GM19452 (cell line): ENCODE data around the gene BRMS1L.
"Not testable (repeated sequence)": the region's sequence is repeated elsewhere in the genome, so short reads cannot be mapped to it uniquely, and the experiment has no call there.

Experiments
- ATAC-seq: cut with Tn5 transposase; IDR thresholded peaks from one replicate; pipeline ENCODE4 v1.9.1; 2021; ENCODE audit not compliant: unreplicated experiment

The BRMS1L gene, protein sequence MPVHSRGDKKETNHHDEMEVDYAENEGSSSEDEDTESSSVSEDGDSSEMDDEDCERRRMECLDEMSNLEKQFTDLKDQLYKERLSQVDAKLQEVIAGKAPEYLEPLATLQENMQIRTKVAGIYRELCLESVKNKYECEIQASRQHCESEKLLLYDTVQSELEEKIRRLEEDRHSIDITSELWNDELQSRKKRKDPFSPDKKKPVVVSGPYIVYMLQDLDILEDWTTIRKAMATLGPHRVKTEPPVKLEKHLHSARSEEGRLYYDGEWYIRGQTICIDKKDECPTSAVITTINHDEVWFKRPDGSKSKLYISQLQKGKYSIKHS

GRCh38 chr14:35826218-35826951 is at the start of gene BRMS1L:
TSS of gene BRMS1L (plus strand) at chr14:35826338. CDS start at chr14:35826517, 179 bp downstream.
- ATAC-seq: peak; percentile 96

DNA sequence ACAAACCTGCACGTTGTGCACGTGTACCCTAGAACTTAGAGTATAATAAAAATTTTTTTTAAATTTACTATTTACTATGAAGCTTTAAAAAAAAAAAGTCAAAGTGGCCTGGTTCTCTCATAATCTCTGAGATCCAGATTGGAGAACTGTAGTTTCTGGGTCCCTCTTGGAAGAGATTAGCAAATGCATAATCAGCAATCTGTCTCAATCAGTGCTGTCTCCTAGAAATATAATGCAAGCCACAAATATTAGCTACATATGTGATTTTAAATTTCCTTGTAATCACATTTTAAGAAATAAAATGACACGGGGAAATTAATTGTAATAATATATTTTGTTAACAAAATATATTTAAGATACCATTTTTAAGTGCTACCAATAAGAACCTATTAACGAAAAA is 49.3 kb upstream of the BRMS1L start:
- ATAC-seq: no peak

GRCh38 chr14:35777550-35777949 is 48.6 kb upstream of the BRMS1L start:
- not testable (repeated sequence) for ATAC-seq

DNA sequence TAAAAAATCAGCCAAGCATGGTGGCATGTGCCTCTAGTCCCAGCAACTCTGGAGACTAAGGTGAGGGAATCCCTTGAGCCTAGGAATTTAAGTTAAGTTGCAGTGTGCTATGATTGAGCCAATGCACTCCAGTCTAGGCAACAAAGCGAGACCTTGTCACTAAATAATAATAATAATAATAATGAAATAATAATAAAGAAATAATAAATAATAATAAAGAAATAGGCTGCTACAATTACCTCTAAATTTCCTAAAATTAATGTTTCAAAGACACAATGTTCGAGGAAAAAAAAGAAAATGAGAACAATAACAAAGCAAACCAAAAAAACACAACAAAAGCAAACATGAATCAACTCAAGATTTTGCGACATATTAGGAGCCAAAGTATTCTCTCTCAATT is 46.8 kb upstream of the BRMS1L start:
- ATAC-seq: no peak

GRCh38 chr14:35783699-35784098 is 42.4 kb upstream of the BRMS1L start:
- ATAC-seq: no peak

DNA sequence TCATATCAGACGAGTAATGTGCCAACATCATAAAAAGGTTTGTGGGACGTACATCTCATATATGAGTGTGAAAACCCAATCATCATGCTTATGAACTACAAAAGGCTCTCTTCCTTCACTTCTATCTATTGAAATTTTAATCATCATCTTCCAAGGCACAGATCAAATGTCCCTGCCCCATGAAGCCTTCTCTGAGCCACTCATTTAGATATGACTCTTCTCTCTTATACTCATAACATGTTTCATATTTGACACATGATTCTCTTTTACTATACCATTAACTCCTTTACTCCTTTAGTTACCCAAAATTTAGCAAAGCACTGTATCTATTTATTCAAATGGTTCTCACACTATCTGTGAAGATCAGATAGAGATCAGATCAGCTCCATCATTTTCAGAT is 39.3 kb upstream of the BRMS1L start:
- ATAC-seq: no peak

- no peak for ATAC-seq
These were observed 36.5 kb upstream of the BRMS1L start for GRCh38 chr14:35789651-35790050.

- no peak for ATAC-seq
These were observed 28.3 kb upstream of the BRMS1L start for GRCh38 chr14:35797796-35798195.

DNA sequence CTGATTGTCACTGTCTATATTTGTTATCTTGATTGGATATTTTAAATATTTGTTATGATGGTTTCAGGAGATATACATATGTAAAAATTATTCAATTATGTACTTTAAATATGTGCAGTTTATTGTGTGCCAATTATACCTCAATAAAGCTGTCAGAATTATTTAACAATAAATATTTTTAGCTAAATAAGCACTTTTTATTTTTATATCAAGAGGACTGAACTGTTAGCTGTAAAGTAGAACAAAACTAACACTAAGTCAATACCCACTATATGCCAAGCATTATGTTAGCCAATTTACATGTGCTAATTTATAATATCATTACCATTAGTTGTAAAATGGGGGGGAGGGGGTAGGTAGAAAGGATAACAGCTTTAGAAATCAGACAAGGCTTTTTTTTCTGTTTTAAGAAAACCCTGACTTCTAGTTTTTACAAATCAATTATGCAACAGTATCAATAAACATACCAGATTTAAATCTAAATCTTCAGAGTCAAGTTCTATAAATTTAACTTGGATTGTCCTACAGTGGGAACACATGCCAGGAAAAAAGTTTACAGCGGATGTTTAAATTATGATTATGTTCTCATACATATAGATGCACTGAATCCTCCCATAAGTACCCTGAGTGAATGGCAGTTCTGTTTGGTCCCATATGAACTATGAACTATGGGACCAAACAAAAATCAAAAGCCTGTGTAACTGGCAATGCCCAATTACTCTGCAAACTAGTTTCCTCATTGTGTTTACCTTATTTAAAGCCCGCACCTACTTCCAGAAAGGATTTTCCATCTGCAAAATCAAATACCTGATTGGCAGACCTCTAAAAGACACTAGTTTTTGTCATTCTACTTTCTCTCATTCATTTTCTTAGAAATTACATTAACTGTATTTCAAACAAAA is 19.9 kb upstream of the BRMS1L start:
- no peak for ATAC-seq

DNA sequence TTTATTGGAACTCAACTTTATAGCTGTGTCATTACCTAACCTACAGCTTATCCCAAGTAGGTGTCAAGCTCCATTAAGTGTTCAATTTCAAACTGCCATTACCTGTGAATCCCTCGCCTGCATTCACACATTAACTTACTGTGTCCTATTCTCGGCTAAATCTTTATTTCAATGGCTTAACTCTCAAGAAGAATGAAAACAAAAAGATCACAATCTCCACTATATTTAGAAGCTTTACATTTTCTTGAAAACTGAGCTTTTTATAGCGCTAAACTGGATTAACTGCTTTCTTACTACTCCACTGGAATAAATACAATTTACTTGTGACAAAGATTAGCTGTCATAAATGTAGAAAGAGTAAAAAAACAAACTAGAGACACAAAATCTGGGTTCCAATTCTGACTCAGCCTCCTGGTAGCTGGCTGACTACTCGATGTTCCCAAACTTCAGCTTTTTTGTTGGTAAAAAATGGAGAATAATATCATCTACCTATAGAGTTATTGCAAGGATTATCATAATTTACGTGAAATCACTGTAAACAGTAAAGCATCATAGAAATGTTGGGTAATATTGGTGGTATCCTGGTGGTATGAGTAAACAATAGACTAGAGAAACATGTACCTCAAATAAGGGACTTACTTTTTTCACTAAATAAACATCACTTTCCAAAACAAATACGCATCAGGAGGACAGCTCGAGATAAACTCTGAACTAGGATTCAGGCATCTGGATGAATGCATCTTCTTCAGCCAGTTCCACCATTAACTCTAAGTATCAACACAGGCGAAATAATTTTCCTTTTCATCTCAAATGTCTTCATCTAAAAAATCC is 18.8 kb upstream of the BRMS1L start:
- no peak for ATAC-seq

DNA sequence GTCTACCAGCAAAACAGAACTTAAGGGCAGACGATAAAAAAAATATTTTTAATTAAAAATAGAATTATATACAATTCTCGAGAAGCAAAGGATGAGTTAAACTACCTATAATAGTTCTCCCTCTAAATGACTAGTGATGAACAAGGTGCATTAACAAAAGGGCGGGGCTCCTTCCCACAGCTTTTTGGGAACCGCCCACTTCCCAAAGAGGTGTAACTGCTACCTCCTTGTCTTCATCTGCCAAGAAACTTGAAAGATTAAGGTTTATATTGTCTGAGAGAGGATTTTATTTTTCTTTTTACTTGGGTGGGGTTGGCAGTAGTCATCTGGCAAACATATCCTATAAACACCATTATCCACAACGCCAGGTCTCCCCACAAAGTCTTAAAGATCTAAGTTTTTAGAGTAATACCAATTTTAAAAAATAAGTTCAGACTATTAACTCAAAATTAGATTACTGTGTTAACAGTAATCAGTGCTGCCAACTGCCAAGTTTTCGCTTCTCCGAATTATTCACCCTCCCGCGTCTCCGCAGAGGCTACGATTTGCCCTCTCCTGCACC is 18.0 kb upstream of the BRMS1L start:
- no peak for ATAC-seq

GRCh38 chr14:35808638-35809563 is 17.2 kb upstream of the BRMS1L start, which contains the start of gene RALGAPA1:
TSS of gene RALGAPA1 (minus strand) at chr14:35809295. CDS start at chr14:35808835, 460 bp downstream.
- ATAC-seq: peak; percentile 98

DNA sequence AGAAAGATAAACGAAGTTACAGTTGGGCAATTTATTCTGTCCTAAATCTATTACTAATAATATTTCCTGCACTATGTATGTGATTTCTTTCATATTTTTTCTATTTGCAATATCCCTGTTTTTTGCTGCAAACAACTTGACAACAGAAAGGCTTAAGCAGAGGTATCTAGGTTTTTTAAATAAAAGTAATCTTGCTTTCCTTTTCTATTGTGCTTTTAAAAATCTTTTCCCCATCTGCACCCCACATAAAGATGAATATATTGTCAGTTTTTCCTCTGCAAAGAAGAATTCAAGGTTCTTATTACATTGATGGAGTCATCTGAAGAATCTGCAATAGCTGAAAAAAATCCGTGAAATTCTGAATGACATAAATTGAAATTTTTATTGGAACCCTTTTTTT is 16.5 kb upstream of the BRMS1L start:
- ATAC-seq: no peak

DNA sequence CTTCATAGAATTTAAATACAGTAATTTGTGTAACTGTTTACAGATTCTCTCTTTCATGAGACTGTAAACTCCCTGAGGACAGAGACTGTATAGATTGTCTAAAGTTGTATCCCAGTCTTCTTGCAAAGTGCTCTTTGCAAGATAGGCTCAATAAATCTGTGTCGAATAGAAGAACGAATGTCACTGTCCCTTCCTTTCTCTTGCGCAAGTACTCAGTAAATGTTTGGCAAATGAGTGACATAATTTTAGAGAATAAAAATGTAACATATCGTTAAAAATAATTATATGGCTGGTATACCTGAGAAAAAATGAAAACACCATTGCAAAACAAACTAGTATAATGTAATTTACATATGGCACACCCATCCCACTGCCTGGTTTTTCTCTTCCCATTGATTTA is 15.2 kb upstream of the BRMS1L start:
- ATAC-seq: no peak

DNA sequence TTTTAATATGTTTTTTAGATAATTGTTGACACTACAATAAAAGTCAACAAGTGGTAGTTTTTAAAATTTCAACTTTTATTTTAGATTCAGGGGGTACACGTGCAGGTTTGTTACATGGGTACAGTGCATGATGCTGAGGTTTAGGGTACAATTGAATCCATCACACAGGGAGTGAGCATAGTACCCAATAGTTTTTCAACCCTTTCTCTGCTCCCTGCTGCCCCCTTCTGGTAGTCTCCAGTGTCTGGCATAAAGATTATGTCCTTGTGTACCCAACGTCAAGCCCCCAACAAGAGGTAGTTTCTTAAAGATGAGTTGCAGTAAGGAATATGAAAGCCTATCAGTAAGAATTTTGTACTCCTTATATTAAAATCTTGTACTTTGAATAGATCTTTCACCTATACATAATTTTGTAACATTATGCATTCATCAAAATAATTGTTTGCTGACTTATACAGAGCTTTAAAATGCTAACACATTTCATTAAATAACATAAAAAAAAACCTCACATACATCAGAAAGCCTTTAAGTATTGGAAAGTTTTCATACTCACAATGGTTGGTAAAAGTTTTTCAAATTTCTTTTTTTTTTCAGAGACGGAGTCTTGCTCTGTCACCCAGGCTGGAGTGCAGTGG is 11.7 kb upstream of the BRMS1L start:
- peak; percentile 65 for ATAC-seq

GRCh38 chr14:35818346-35819115 is 7.6 kb upstream of the BRMS1L start:
- ATAC-seq: no peak

- no peak for ATAC-seq
These were observed 6.3 kb upstream of the BRMS1L start for GRCh38 chr14:35819591-35820540.
